Superior temporal gyrus (tissue), 1 donor: ENCODE data around the gene KLHL3.
A peak's percentile ranks its signal among the peaks of the same experiment; 100 is the strongest.
"Not testable (repeated sequence)": the region's sequence is repeated elsewhere in the genome, so short reads cannot be mapped to it uniquely, and the experiment has no call there.

Experiments used
- DNase-seq: peaks from one replicate; pipeline ENCODE4 v3.0.0-alpha.2; 2016; ENCODE audit errors: extremely low spot score

KLHL3 gene

GRCh38 chr5:137735555-137736284, at the start of gene KLHL3:
Gene KLHL3 (minus strand): TSS chr5:137736089. CDS start chr5:137735646, 443 bp downstream.
- DNase-seq = peak; percentile 35

GRCh38 chr5:137782984-137783536, 47.2 kb upstream of the KLHL3 start:
- DNase-seq = peak; percentile 57

DNA sequence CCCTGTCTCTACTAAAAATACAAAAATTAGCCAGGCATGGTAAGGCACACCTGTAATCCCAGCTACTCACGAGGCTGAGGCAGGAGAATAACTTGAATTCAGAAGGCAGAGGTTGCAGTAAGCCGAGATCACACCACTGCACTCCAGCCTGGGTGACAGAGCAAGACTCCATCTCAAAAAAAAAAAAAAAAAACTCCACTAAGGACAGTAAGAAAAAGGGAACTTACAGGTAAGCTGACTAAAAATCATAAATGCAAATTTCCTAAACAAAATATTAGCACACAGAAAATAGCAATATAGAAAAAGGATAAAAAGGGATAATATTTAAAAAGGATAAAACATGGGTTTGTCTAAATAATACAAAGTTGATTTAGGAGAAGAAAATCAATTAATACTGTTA, 46.2 kb upstream of the KLHL3 start:
- no peak for DNase-seq

- DNase-seq = peak; percentile 90
Observed at GRCh38 chr5:137778772-137779564, 43.1 kb upstream of the KLHL3 start.

DNA sequence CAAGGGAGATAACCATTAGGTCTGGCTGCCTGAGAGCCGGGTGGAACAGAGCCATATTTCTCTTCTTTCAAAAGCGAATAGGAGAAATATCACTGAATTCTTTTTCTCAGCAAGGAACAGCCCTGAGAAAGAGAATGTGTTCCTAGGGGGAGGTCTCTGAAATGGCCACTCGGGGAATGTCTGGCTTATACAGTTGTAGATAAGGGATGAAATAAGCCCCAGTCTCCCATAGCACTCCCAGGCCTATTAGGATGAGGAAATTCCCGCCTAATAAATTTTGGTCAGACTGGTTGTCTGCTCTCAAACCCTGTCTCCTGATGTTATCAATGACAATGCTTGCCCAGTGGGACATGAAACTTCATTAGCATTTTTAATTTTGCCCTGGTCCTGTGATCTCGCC, 32.0 kb upstream of the KLHL3 start:
- DNase-seq = not testable (repeated sequence)

GRCh38 chr5:137761566-137761965, 25.7 kb upstream of the KLHL3 start:
- no peak for DNase-seq

DNA sequence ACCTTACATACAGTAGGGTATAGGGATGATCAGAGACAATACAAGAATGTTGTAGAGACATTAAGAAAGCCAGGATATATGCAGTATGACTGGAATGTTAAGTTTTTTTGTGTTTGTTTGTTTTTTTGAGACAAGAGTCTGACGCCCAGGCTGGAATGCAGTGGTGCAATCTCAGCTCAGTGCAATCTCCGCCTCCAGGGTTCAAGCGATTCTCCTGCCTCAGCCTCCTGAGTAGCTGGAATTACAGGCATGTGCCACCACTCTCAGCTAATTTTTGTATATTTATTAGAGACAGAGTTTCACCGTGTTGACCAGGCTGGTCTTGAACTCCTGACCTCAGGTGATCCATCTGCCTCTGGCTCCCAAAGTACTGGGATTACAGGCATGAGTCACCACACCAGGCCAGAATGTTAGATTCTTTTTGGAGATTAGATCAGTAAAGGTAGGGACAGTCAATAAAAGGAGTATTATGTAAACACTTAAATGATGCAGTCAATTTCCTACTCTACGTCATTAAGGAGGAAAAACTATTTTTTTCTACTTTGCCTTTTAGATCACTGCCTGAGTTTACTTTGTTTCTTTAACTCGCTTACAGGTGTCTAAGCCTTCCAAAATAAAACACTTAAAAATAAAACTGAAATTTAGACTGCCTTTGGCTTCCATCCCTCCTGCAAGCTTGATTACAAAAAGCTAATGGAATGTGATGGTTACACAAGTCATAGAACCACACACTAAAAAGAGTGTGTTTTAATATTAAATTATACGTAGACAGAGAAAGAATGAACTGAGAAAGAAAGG, 25.0 kb upstream of the KLHL3 start:
- DNase-seq = no peak

GRCh38 chr5:137760294-137760693, 24.4 kb upstream of the KLHL3 start:
- DNase-seq = no peak

- no peak for DNase-seq
Observed at GRCh38 chr5:137758715-137759306, 22.9 kb upstream of the KLHL3 start.

GRCh38 chr5:137758121-137758520, 22.2 kb upstream of the KLHL3 start:
- DNase-seq = no peak

GRCh38 chr5:137757634-137758033, 21.7 kb upstream of the KLHL3 start:
- no peak for DNase-seq

GRCh38 chr5:137754961-137755762, 19.3 kb upstream of the KLHL3 start:
- no peak for DNase-seq

- peak; percentile 99 for DNase-seq
Observed at GRCh38 chr5:137754188-137754960, 18.5 kb upstream of the KLHL3 start, which contains the start of gene HNRNPA0. Gene HNRNPA0 (minus strand): TSS chr5:137754363. CDS start chr5:137754066, 297 bp downstream.

DNA sequence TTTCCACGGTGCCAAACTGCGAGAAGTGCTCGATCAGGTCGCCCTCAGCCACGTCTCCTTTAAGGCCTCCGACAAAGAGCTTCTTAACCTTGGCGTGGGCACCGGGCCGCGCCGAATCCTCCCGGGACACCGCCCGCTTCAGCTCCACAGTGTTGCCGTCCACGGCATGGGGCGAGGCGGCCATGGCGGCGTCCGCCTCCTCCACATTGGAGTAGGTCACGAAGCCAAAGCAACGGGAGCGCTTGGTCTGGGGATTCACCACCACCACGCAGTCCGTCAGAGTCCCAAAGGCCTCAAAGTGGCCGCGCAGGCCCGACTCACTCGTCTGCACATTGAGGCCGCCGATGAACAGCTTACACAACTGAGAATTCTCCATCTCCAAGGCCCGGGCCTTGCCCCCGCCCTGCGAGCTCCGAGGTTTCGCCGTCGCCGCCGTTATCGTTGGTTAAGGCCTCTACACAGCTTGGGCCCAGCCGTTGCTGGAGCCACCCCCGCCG, 17.9 kb upstream of the KLHL3 start:
- peak; percentile 33 for DNase-seq

GRCh38 chr5:137752905-137753690, 17.2 kb upstream of the KLHL3 start:
- no peak for DNase-seq

DNA sequence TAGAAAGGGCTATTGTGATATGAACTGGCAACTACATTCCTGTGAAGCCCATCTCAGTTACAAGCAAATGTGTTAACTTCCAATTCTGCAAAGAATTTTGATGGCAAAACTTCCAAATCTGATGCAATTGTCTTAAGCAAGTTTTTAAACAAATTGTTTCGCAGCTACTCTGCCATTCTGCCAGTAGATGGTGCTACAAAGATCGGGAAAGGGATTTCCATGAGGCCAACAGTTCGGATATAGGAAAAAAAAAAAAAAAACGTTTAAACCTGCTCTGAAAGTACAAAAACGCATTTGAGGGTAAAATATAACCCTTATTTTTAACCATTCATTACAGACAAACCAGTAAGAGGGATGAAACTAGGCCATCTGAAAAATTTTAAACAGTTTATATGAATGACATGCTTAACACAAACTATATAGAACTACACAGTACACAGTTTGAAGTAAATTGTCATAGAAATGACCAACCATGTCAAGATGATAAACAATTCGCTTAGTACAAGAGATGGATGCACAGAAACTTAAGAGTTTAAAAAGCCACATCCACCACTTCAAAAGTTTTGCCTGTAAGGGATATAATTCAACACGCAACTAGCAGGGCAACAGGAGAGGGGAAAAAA, 16.1 kb upstream of the KLHL3 start:
- DNase-seq = peak; percentile 90

DNA sequence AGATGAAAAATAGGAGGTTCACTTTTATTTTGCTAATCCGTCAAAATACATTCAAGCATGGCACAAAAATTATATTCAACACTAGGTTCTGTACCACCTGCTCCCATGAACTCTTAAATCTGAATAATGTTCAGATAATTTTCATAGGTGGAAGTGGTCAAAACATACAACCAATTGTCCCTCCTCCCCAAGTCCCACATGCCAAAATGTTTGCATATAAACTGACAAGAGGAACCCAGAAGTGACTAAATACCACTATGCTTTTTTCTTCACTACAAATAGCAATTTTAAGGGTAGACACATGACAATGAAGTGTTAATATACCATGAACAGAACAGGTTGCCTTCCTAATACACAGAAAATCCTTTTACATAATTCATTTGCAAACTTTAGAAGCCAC, 14.5 kb upstream of the KLHL3 start:
- DNase-seq = no peak

DNA sequence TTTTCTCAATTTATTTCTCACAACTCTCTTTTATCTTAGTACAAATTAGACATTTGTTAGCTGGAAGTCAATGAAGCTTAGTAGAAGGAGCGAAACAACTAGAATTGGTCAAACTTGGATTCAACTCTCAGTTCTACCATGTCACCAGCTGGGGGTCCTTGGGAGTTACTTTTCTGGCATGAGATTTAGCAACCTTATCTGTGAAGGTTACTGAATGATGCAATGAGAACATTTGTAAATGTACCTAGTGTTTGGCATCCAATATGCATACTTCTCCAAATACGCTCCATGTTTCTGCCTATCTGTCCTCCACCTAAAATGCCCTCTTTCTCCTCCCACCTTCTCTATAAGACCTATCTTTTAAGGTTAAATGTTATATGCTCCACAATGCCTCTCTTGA, 12.0 kb upstream of the KLHL3 start:
- no peak for DNase-seq
